GM18858 (cell line): ENCODE data around the gene OAS3.
"Not testable (repeated sequence)": the region's sequence is repeated elsewhere in the genome, so short reads cannot be mapped to it uniquely, and the experiment has no call there.

Experiments
- ATAC-seq: cut with Tn5 transposase; IDR thresholded peaks from one replicate; pipeline ENCODE4 v1.9.1; 2021; ENCODE audit not compliant: unreplicated experiment

The OAS3 gene

DNA sequence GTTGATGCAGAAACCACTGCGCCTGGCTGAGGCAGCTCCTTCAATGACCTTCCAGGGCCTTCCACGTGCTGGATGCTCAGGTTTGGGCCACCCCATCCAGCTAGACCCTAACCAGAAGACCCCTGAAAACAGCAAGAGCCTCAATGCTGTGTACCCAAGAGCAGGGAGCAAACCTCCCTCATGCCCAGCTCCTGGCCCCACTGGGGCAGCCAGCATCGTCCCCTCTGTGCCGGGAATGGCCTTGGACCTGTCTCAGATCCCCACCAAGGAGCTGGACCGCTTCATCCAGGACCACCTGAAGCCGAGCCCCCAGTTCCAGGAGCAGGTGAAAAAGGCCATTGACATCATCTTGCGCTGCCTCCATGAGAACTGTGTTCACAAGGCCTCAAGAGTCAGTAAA, 10.5 kb downstream of the OAS3 start:
- no peak for ATAC-seq

DNA sequence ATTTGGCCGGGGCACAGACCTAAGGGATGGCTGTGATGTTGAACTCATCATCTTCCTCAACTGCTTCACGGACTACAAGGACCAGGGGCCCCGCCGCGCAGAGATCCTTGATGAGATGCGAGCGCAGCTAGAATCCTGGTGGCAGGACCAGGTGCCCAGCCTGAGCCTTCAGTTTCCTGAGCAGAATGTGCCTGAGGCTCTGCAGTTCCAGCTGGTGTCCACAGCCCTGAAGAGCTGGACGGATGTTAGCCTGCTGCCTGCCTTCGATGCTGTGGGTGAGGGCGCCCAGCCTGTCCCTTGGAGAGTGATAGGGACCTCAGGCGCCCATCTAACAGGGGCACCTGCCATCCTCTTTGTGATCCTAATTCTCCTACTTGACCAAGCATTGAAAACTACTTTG, 12.4 kb downstream of the OAS3 start:
- ATAC-seq: no peak

- not testable (repeated sequence) for ATAC-seq
Measured at GRCh38 chr12:112957125-112957524, 18.9 kb downstream of the OAS3 start.

DNA sequence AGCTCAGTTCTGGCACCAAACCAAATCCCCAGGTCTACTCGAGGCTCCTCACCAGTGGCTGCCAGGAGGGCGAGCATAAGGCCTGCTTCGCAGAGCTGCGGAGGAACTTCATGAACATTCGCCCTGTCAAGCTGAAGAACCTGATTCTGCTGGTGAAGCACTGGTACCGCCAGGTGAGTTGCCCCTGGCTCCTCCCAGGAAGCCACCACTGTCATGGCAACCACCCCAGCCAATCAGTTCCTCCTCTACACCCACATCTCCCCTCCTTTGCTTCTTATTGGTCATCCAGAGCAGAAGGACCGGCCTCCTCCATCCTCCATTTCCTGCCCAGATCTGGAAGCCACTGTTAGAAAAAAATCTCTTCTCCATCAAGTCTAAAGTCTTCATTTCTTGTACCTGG, 22.8 kb downstream of the OAS3 start:
- no peak for ATAC-seq

GRCh38 chr12:112961536-112961935, 23.3 kb downstream of the OAS3 start:
- ATAC-seq: no peak

DNA sequence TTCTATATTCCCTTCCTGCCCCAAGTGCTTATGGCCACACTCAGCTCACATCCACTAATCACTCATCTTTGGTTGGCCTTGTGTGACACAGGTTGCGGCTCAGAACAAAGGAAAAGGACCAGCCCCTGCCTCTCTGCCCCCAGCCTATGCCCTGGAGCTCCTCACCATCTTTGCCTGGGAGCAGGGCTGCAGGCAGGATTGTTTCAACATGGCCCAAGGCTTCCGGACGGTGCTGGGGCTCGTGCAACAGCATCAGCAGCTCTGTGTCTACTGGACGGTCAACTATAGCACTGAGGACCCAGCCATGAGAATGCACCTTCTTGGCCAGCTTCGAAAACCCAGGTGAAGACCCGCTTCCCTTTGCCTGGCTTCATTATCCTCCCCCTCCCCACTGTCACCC, 24.3 kb downstream of the OAS3 start:
- ATAC-seq: no peak

GRCh38 chr12:112963227-112963861, 25.1 kb downstream of the OAS3 start:
- ATAC-seq: no peak

- no peak for ATAC-seq
Measured at GRCh38 chr12:112964067-112964670, 25.9 kb downstream of the OAS3 start.

DNA sequence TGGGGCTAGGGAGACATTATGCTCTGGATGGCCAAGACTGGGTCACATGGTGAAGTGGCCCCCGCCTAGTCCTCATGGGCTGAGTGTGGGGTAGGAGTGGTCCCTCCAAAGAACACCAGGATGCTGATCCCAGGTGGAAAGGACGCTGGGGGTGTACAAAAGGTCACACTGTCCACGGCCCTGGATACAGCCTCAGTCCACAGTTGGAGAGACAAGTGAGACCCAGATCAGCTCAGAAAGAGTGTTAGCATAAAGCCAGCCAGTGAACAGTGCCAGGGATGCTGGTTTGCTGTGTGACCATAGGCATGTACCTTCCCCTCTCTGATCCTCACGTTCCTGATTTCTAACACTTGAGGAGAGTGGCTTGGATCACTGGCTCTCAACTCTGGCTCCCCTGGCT, 26.6 kb downstream of the OAS3 start:
- ATAC-seq: no peak

GRCh38 chr12:112965643-112966042, 27.4 kb downstream of the OAS3 start:
- ATAC-seq: no peak

DNA sequence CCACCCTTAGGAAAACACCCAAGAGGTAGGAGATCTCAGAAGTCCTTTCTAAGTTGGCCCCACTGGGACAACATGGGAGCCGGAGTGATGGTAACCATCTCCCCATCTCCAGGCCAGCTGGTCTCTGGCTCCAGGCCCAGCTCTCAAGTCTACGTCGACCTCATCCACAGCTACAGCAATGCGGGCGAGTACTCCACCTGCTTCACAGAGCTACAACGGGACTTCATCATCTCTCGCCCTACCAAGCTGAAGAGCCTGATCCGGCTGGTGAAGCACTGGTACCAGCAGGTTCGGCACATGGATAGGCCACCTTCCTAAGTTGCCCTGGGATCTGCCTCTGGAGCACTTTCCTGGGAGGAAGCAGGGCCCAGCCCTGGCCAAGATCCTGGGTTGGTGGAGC, 29.0 kb downstream of the OAS3 start:
- ATAC-seq: no peak

- no peak for ATAC-seq
Measured at GRCh38 chr12:112967858-112968257, 29.6 kb downstream of the OAS3 start.

DNA sequence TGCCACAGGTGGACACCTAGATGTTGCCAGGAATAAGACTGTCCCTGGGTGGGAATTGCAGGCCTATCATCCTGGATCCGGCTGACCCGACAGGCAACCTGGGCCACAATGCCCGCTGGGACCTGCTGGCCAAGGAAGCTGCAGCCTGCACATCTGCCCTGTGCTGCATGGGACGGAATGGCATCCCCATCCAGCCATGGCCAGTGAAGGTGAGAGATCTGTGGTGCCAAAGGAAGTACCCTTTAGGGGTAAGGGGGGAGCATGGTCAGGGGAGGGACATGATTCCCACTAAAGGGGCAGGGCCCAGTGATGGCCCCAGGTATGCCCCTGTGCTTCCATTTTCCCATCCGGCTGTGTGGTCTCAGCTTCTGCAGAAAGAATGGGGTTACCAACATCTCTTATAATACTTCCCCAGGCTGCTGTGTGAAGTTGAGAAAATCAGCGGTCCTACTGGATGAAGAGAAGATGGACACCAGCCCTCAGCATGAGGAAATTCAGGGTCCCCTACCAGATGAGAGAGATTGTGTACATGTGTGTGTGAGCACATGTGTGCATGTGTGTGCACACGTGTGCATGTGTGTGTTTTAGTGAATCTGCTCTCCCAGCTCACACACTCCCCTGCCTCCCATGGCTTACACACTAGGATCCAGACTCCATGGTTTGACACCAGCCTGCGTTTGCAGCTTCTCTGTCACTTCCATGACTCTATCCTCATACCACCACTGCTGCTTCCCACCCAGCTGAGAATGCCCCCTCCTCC, 31.5 kb downstream of the OAS3 start:
- ATAC-seq: no peak

DNA sequence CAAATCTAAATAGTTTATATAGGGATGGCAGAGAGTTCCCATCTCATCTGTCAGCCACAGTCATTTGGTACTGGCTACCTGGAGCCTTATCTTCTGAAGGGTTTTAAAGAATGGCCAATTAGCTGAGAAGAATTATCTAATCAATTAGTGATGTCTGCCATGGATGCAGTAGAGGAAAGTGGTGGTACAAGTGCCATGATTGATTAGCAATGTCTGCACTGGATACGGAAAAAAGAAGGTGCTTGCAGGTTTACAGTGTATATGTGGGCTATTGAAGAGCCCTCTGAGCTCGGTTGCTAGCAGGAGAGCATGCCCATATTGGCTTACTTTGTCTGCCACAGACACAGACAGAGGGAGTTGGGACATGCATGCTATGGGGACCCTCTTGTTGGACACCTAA, 32.1 kb downstream of the OAS3 start:
- no peak for ATAC-seq

- ATAC-seq: no peak
Measured at GRCh38 chr12:112971248-112971647, 33.0 kb downstream of the OAS3 start.

- no peak for ATAC-seq
Measured at GRCh38 chr12:112973011-112973735, 34.9 kb downstream of the OAS3 start.

- ATAC-seq: no peak
Measured at GRCh38 chr12:112973818-112974231, 35.6 kb downstream of the OAS3 start.

GRCh38 chr12:112974904-112975303, 36.6 kb downstream of the OAS3 start:
- no peak for ATAC-seq

- ATAC-seq: no peak
Measured at GRCh38 chr12:112977139-112977538, 38.9 kb downstream of the OAS3 start.

DNA sequence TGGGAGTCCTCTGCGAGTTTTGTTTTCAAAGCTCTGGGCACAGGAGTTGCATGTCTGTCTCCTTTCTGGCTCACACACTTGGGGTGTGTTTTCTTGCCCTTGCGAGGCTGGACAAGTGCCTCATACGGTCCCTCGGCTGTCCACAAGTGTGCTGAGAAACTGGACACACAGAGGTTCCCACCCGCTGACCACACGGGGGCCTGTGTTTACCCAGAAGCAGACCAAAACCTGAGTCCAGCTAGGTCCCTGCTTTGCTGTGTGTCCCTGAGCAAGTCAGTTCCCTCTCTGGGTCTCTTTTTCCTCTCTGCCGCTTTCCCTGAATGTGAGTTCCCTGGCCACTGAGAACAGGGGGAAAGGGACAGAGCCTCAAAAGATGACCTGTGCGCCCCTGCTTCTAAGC, 39.4 kb downstream of the OAS3 start:
- ATAC-seq: no peak

DNA sequence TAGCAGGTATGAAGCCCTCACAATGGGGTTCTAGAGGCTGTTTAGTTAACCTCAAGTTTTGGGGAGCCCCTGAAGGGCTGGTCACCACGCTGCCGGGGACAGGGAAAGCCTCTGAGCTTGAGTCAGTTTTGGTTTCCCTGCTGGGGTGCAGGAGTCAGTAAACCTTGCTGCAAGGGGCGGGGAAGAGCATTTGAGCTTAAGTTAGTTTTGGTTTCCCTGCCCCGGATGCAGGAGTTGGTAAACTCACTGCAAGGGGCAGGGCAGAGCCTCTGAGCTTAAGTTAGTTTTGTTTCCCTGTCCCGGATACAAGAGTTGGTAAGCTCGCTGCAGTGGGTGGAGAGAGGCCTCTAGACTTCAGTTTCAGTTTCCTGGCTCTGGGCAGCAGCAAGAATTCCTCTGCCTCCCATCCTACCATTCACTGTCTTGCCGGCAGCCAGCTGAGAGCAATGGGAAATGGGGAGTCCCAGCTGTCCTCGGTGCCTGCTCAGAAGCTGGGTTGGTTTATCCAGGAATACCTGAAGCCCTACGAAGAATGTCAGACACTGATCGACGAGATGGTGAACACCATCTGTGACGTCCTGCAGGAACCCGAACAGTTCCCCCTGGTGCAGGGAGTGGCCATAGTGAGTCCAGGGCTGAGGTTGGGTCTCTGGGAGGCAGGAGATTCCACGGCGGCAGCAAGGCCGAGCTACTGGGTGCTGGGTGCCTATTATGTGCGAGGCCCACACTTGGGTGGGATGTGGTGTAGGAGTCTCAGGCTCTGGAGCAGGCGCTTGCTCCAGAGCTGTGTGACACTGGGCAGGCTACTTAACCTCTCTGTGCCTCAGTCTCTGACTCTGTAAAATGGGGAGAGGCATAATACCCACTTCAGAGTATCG, 40.1 kb downstream of the OAS3 start, which contains the start of gene OAS2:
OAS2 (plus strand) TSS at position 357 of the 878 bp plus-strand sequence; CDS start at position 447, 90 bp downstream.
- ATAC-seq: peak; percentile 84
